Ishikawa (cell line): ENCODE results near the gene DLGAP4.

Experiments
- CEBPB ChIP-seq: IDR thresholded peaks from 2 replicates; pipeline ENCODE4 v1.6.1; 2012
- FOXM1 ChIP-seq: IDR thresholded peaks from 2 replicates; pipeline ENCODE4 v1.6.1; 2012; ENCODE audit warnings: low read depth, borderline replicate concordance
- TAF1 ChIP-seq: IDR thresholded peaks from 2 replicates; pipeline ENCODE4 v1.6.1; 2012; ENCODE audit warnings: low read depth, mild to moderate bottlenecking
- TCF12 ChIP-seq: IDR thresholded peaks from 2 replicates; pipeline ENCODE4 v1.6.1; 2012; ENCODE audit warnings: low read depth
- TEAD4 ChIP-seq: IDR thresholded peaks from 2 replicates; pipeline ENCODE4 v1.6.1; 2012
- YY1 ChIP-seq: IDR thresholded peaks from 2 replicates; pipeline ENCODE4 v1.6.1; 2012; ENCODE audit warnings: low read depth
- ZBTB7A ChIP-seq: IDR thresholded peaks from 2 replicates; pipeline ENCODE4 v1.6.1; 2012; ENCODE audit warnings: low read depth

- TF ChIP-seq TEAD4 (no peak), YY1 (no peak), FOXM1 (no peak), CEBPB (no peak), TCF12 (no peak), ZBTB7A (no peak), TAF1 (no peak)
Measured at GRCh38 chr20:36469973-36470372, 163.8 kb downstream of the DLGAP4 start.
